PFSK-1 (cell line): ENCODE results near the gene APBA2.

Source experiments
- POLR2AphosphoS5 ChIP-seq: IDR thresholded peaks from 2 replicates; pipeline ENCODE4 v1.6.1; 2012; ENCODE audit warnings: low read depth, mild to moderate bottlenecking, control low read depth, low read length, moderate library complexity
- REST ChIP-seq, 2 experiments: IDR thresholded peaks; 2 replicates each; pipeline versions ENCODE4 v1.6.1 to v1.8.0; 2011 to 2012; ENCODE audit warnings: low read depth in 2 of 2, low read length in 2 of 2, control low read depth in 1 of 2, inconsistent platforms in 1 of 2, mild to moderate bottlenecking in 1 of 2, moderate library complexity in 1 of 2; ENCODE audit not compliant: insufficient read depth in 1 of 2
- TAF1 ChIP-seq: IDR thresholded peaks from 2 replicates; pipeline ENCODE4 v1.6.1; 2012; ENCODE audit warnings: low read length, control low read depth, borderline replicate concordance; ENCODE audit not compliant: insufficient read depth

- TF ChIP-seq TAF1 (no peak), REST (IDR thresholded peaks at IDR 0.05; ENCODE audit: insufficient read depth in 1 of 2, low read depth in 2 of 2, low read length in 2 of 2) (no peak), POLR2AphosphoS5 (no peak)
Measured at GRCh38 chr15:28982886-28983285, 97.1 kb downstream of the APBA2 start.
